Mucosa of descending colon (tissue), 3 donors: ENCODE results near the gene COBL. TPM values are rescaled to one million over a fixed set of nuclear protein-coding genes. Genes with fewer than 3 reads are reported as not detected.

Experiments
- ATAC-seq: fragments of 200-7000 bp; cut with Tn5 transposase; one replicate; pipeline ENCODE4 v1.9.1; 2020; ENCODE audit warnings: mild to moderate bottlenecking, moderate library complexity
- DNase-seq, 3 donors: peaks; one replicate each; pipeline ENCODE4 v3.0.0-alpha.2; 2020
- H3K36me3 ChIP-seq: fragments of 200-600 bp; one replicate; pipeline ENCODE4 v1.8.0; 2021; ENCODE audit warnings: low read depth, mild to moderate bottlenecking
- H3K4me1 ChIP-seq: fragments of 200-600 bp; one replicate; pipeline ENCODE4 v1.8.0; 2021; ENCODE audit warnings: low read depth, mild to moderate bottlenecking
- H3K4me3 ChIP-seq: fragments of 200-600 bp; one replicate; pipeline ENCODE4 v1.8.0; 2021; ENCODE audit warnings: mild to moderate bottlenecking
- H3K9me3 ChIP-seq: fragments of 200-600 bp; one replicate; pipeline ENCODE4 v1.8.0; 2021; ENCODE audit warnings: mild to moderate bottlenecking
- CTCF ChIP-seq: fragments of 200-600 bp; IDR thresholded peaks from one replicate; pipeline ENCODE4 v1.8.0; 2022; ENCODE audit warnings: antibody characterized with exemption, mild to moderate bottlenecking
- intact Hi-C, 2 donors: fragments of 100-400 bp; cut with DNase I in 1 of 2; cut with micrococcal nuclease in 1 of 2; formaldehyde crosslinking; loops; one replicate each; pipeline versions ENCODE4 v1.11.0 to v1.11.1; 2022; cut with DNase I, micrococcal nuclease
- total RNA-seq, 3 donors: library from RNA; stranded (reverse); fragmentation: NEBNext Ultra II Directional in 2 of 3; extraction: Animal tissue kit (Norgen Biotek cat#: 25700) in 2 of 3; gene quantifications; one replicate each; pipeline versions ENCODE4 v1.2.1 to v1.2.4, GENCODE V29; 2021 to 2023
- donor health status: DM: no; HTN: no; CAD: no; lungs with moderate emphysema.
- donor health status: DM: no; HTN: no; CAD: no.
- donor health status: DM: no; HTN: yes; CAD: no.

Gene COBL
- total RNA-seq, 3 donors from 2014 or later = 48.6 to 91.8 (median 56.6) TPM

- Histone ChIP-seq H3K4me1 (no peaks in the 10 kb centered on the region), H3K4me3 (no peak overlapping the region), H3K9me3 (no peaks in the 10 kb centered on the region), H3K36me3 (no peaks in the 10 kb centered on the region)
- intact Hi-C loops = no loop called here
- no peak for ATAC-seq
- DNase-seq = no peak
- no peak for TF ChIP-seq CTCF
These were observed 290.9 kb downstream of the COBL start for GRCh38 chr7:51025668-51026067.

GRCh38 chr7:51024867-51025266 is 291.7 kb downstream of the COBL start:
- TF ChIP-seq CTCF = no peak
- no peaks in the 10 kb centered on the region for H3K9me3 ChIP-seq
- intact Hi-C loops = no loop called here
- DNase-seq (no peak), ATAC-seq (no peak)
- H3K4me1 ChIP-seq = no peaks in the 10 kb centered on the region
- H3K36me3 ChIP-seq = no peaks in the 10 kb centered on the region
- H3K4me3 ChIP-seq = no peak overlapping the region

- H3K4me1 ChIP-seq = no peaks in the 10 kb centered on the region
- intact Hi-C loops = no loop called here
- H3K36me3 ChIP-seq = no peaks in the 10 kb centered on the region
- no peak for ATAC-seq
- no peak for DNase-seq
- H3K9me3 ChIP-seq = no peaks in the 10 kb centered on the region
- no peak for TF ChIP-seq CTCF
- no peak overlapping the region for H3K4me3 ChIP-seq
These were observed 293.1 kb downstream of the COBL start for GRCh38 chr7:51023547-51023946.

GRCh38 chr7:51022821-51023220 is 293.8 kb downstream of the COBL start:
- Histone ChIP-seq H3K4me1 (no peaks in the 10 kb centered on the region), H3K4me3 (no peak overlapping the region), H3K36me3 (no peaks in the 10 kb centered on the region), H3K9me3 (no peaks in the 10 kb centered on the region)
- intact Hi-C loops = no loop called here
- DNase-seq (no peak), ATAC-seq (no peak)
- TF ChIP-seq CTCF = no peak

GRCh38 chr7:51021906-51022570 is 294.6 kb downstream of the COBL start:
- DNase-seq = no peak

More at GRCh38 chr7:51021906-51022570, 294.6 kb downstream of the COBL start:
- no peak for ATAC-seq
- no peak for TF ChIP-seq CTCF
- H3K9me3 ChIP-seq = no peaks in the 10 kb centered on the region
- intact Hi-C loops = no loop called here
- H3K4me3 ChIP-seq = no peak overlapping the region
- no peaks in the 10 kb centered on the region for H3K4me1 ChIP-seq
- no peaks in the 10 kb centered on the region for H3K36me3 ChIP-seq
